A673 (cell line): ENCODE measurements around the gene GABRG3. TPM values are rescaled to one million over a fixed set of nuclear protein-coding genes. Genes with fewer than 3 reads are reported as not detected.

ENCODE experiments used
- BruUV-seq: library from RNA; stranded (reverse); fragments of 400-500 nt; replicated peaks from 2 replicates; lab custom pipeline; 2021; lab: Mats Ljungman, UMichigan
- CTCF ChIA-PET: fragments of 300-600 bp; sonication (Branson Sonifier 250); formaldehyde crosslinking; loops from one replicate; lab custom pipeline; 2022; ENCODE audit warnings: antibody characterized with exemption; lab: Charles Lee
- POLR2A ChIA-PET: fragments of 300-600 bp; sonication (Branson Sonifier 250); formaldehyde crosslinking; loops from one replicate; lab custom pipeline; 2022; ENCODE audit warnings: antibody characterized with exemption; ENCODE audit not compliant: low non-redundant PET; lab: Charles Lee
- DNase-seq: peaks from one replicate; pipeline ENCODE4 v3.0.0-alpha.2; 2015; ENCODE audit warnings: low spot score
- H3K27ac ChIP-seq: fragments of 200-600 bp; sonication (generic); 2 replicates; pipeline ENCODE4 v1.5.1; 2016; ENCODE audit warnings: mixed run types, low read depth, mild to moderate bottlenecking, mixed read lengths, antibody characterized with exemption, low read length; ENCODE audit not compliant: poor library complexity, severe bottlenecking
- H3K27me3 ChIP-seq: fragments of 200-600 bp; sonication (generic); replicated peaks from 2 replicates; pipeline ENCODE4 v1.6.1; 2017; ENCODE audit warnings: mixed run types, low read depth, mild to moderate bottlenecking, mixed read lengths, antibody characterized with exemption, low read length; ENCODE audit not compliant: insufficient read depth, poor library complexity
- H3K36me3 ChIP-seq: fragments of 200-600 bp; sonication (generic); 2 replicates; pipeline ENCODE4 v1.6.1; 2016; ENCODE audit warnings: mixed run types, mild to moderate bottlenecking, mixed read lengths, antibody characterized with exemption, low read length; ENCODE audit not compliant: insufficient read depth, poor library complexity, severe bottlenecking
- H3K4me1 ChIP-seq: fragments of 200-600 bp; sonication (generic); 2 replicates; pipeline ENCODE4 v1.6.1; 2017; ENCODE audit warnings: mixed run types, mild to moderate bottlenecking, mixed read lengths, antibody characterized with exemption, low read length; ENCODE audit not compliant: insufficient read depth, poor library complexity, severe bottlenecking
- H3K4me3 ChIP-seq: fragments of 200-600 bp; sonication (generic); 2 replicates; pipeline ENCODE4 v1.5.1; 2016; ENCODE audit warnings: low read depth, mixed run types, mild to moderate bottlenecking, mixed read lengths, low read length; ENCODE audit not compliant: poor library complexity, severe bottlenecking
- H3K9me3 ChIP-seq: fragments of 200-600 bp; sonication (generic); 2 replicates; pipeline ENCODE4 v1.6.1; 2016; ENCODE audit warnings: mixed run types, low read depth, mild to moderate bottlenecking, mixed read lengths, antibody characterized with exemption, low read length; ENCODE audit not compliant: poor library complexity, severe bottlenecking
- EZH2 ChIP-seq: fragments of 200-600 bp; sonication (generic); IDR thresholded peaks from 2 replicates; pipeline ENCODE4 v1.6.1; 2017; ENCODE audit warnings: borderline replicate concordance, low read depth, mild to moderate bottlenecking, mixed read lengths, antibody characterized with exemption, low read length; ENCODE audit not compliant: poor library complexity, severe bottlenecking
- intact Hi-C: fragments of 100-400 bp; cut with micrococcal nuclease; formaldehyde crosslinking; loops from one replicate; pipeline ENCODE4 v1.10.0; 2022; ENCODE audit not compliant: unreplicated experiment
- total RNA-seq: library from RNA; stranded (reverse); gene quantifications from 2 replicates; pipeline ENCODE4 v1.2.3, GENCODE V29; 2021
- TF ChIP-seq, protein P1 (sequence below): fragments of 300-800, 200-600 bp; sonication (generic); conservative IDR thresholded peaks from 2 replicates; pipeline ENCODE4 v1.5.1; 2017; ENCODE audit warnings: low read depth, mild to moderate bottlenecking, antibody characterized with exemption, low read length, moderate library complexity, mixed read lengths

The GABRG3 gene
- total RNA-seq, 1 experiment from 2014 or later = not detected

DNA sequence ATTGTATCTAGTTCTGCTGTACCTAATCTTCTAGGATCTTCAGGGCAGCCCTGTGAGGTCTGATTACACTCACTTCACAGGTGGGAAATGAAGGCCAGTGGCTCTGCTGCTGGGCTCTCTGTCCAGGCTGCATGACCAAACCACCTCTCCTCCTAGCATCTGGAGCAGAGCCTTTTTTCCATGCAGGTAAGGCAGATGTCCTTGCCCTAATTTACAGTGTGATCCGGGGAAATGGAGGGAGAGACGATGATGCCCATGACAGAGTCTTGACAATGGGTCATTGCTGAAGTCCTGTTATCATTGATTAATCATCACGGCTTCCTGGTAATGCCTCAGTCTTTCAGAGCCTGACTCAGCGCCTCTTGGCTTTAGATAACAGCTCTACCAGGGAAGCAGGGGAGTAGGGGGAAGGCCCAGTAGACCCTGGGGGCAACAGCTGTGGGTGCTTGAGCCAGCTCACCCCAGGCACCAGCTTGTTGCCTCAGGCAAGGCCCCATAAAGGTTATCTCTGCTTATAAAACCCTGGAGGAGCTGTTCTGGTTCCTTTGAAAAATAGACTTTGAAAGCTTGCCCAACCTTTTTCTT lies 153.4 kb downstream of the GABRG3 start:
- no TSS peak for BruUV-seq
- H3K4me3 ChIP-seq = no peak overlapping the region
- ChIA-PET CTCF (no interaction called here), POLR2A (no interaction called here)
- DNase-seq = no peak
- peaks cover 52% of the 10 kb centered on the region for H3K9me3 ChIP-seq
- H3K27ac ChIP-seq = no peak overlapping the region
- intact Hi-C loops = no loop called here
- H3K27me3 ChIP-seq = no peaks in the 10 kb centered on the region
- no peaks in the 10 kb centered on the region for H3K4me1 ChIP-seq
- TF ChIP-seq, protein P1, sequence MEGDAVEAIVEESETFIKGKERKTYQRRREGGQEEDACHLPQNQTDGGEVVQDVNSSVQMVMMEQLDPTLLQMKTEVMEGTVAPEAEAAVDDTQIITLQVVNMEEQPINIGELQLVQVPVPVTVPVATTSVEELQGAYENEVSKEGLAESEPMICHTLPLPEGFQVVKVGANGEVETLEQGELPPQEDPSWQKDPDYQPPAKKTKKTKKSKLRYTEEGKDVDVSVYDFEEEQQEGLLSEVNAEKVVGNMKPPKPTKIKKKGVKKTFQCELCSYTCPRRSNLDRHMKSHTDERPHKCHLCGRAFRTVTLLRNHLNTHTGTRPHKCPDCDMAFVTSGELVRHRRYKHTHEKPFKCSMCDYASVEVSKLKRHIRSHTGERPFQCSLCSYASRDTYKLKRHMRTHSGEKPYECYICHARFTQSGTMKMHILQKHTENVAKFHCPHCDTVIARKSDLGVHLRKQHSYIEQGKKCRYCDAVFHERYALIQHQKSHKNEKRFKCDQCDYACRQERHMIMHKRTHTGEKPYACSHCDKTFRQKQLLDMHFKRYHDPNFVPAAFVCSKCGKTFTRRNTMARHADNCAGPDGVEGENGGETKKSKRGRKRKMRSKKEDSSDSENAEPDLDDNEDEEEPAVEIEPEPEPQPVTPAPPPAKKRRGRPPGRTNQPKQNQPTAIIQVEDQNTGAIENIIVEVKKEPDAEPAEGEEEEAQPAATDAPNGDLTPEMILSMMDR = no peak
- TF ChIP-seq EZH2 = no peak
- no peaks in the 10 kb centered on the region for H3K36me3 ChIP-seq

DNA sequence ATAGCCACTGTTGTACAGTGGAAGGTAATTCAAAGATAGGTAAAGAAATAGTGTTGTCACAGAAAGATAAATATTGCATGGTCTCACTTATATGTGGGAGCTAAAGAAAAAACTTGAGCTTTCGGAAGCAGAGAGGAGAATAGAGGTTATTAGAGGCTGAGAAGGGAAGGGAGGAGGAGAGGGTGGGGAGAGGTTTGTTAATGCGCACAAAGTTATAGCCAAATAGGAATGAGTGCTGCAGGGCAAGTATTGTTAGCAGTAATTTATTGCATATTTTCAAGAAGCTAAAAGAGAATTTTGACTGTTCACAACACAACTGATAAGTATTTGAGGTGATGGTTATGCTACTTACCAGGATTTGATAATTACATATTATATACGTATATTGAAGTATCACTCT lies 154.2 kb downstream of the GABRG3 start:
- POLR2A ChIA-PET = no interaction called here
- Histone ChIP-seq H3K4me3 (no peak overlapping the region), H3K4me1 (no peaks in the 10 kb centered on the region), H3K9me3 (peaks cover 60% of the 10 kb centered on the region), H3K27ac (no peak overlapping the region), H3K27me3 (no peaks in the 10 kb centered on the region), H3K36me3 (no peaks in the 10 kb centered on the region)
- intact Hi-C loops = no loop called here
- CTCF ChIA-PET = no interaction called here
- no peak for TF ChIP-seq EZH2
- TF ChIP-seq, protein P1 = no peak
- no peak for DNase-seq
- BruUV-seq = no TSS peak

DNA sequence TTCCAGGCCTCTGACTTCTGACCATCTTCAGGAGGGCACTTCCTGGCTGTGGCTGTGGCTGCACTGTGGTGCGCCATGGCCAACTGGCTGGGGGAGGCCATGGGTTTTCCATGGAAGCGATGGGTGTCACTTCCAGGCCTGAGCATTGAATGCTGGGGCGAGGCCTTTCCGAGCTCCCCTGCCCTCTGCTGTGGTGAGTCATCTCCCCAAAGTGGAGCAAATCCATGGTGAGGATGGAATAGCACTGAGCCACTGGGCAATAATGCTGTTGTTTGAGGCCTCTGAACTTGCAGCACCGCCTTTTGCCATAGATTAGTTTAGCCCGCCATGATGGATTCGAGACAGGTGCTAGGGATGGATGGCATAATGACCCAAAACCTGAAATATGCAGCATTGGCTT lies 155.5 kb downstream of the GABRG3 start:
- intact Hi-C loops = no loop called here
- Histone ChIP-seq H3K4me3 (no peak overlapping the region), H3K27ac (no peak overlapping the region), H3K4me1 (no peaks in the 10 kb centered on the region), H3K27me3 (no peaks in the 10 kb centered on the region), H3K9me3 (peaks cover 61% of the 10 kb centered on the region), H3K36me3 (no peaks in the 10 kb centered on the region)
- CTCF ChIA-PET = no interaction called here
- no TSS peak for BruUV-seq
- POLR2A ChIA-PET = no interaction called here
- no peak for DNase-seq
- TF ChIP-seq EZH2 = no peak
- TF ChIP-seq, protein P1 = no peak
